ENCODE measurements around the gene PRSS53.

GRCh38 chr16:31094424-31095120 lies 5.8 kb upstream of the PRSS53 start, which contains the start of gene VKORC1:
- TF ChIP-seq CTCF (IDR thresholded peaks at IDR 0.05) (peak in 2 of 3 experiments; percentile 12 to 21), POLR2A (IDR thresholded peaks at IDR 0.05) (no peak)

Measured in testis (tissue), 2 donors.